GM18867 (cell line): ENCODE data around the gene GNB3.
"Not testable (repeated sequence)": the region's sequence is repeated elsewhere in the genome, so short reads cannot be mapped to it uniquely, and the experiment has no call there.

Source experiments
- ATAC-seq: cut with Tn5 transposase; IDR thresholded peaks from one replicate; pipeline ENCODE4 v1.9.1; 2021; ENCODE audit warnings: mild to moderate bottlenecking, moderate library complexity; ENCODE audit not compliant: unreplicated experiment

GNB3 gene

DNA sequence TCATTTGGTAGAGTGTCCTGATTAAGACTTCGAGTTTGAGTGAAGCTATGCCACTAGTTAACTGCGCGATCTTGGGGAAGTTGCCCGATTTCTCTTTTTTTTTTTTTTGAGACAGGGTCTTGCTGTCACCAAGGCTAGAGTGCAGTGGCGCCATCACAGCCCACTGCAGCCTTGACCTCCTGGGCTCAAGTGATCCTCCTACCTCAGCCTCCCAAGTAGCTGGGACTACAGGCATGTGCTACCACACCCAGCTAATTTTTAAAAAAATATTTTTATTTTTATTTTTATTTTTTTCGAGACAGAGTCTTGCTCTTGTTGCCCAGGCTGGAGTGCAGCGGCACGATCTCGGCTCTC, 33.3 kb downstream of the GNB3 start:
- not testable (repeated sequence) for ATAC-seq

- ATAC-seq = not testable (repeated sequence)
These were observed 39.1 kb downstream of the GNB3 start for GRCh38 chr12:6879824-6880223.

DNA sequence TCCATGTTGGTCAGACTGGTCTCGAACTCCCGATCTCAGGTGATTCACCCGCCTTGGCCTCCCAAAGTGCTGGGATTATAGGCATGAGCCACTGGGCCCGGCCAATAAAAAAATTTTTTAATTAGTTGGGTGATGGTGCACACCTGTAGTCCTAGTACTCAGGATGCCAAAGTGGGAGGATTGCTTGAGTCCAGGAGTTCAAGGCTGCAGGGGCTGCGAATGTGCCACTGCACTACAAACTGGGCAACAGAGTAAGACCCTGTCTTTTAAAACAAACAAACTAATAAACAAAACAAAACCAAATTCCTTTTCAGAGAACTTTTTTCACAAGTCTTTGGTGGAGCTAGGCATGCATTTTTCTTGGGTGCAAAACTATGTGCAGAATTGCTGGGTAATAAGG, 42.5 kb downstream of the GNB3 start:
- no peak for ATAC-seq

DNA sequence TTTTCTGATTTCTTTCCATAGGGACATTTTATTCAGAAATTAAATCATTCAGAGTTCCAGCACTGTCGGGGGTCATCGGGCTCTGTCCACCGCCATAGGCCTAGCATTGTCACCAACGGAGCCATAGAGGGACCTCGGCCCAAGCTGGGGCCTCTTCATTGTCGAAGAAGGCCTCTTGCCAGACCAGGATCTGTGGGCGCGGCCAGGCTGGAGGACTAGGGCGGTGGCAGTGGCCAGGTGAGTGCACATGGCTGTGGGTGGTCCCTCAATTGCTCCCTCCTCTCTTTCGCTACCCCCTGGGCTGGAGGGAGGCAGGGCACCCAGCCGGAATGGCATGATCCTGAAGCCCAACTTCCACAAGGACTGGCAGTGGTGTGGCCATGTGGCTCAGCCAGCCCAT, 43.0 kb downstream of the GNB3 start:
- no peak for ATAC-seq

GRCh38 chr12:6884539-6884938, 43.8 kb downstream of the GNB3 start:
- no peak for ATAC-seq

GRCh38 chr12:6886206-6886999, 45.7 kb downstream of the GNB3 start:
- not testable (repeated sequence) for ATAC-seq

DNA sequence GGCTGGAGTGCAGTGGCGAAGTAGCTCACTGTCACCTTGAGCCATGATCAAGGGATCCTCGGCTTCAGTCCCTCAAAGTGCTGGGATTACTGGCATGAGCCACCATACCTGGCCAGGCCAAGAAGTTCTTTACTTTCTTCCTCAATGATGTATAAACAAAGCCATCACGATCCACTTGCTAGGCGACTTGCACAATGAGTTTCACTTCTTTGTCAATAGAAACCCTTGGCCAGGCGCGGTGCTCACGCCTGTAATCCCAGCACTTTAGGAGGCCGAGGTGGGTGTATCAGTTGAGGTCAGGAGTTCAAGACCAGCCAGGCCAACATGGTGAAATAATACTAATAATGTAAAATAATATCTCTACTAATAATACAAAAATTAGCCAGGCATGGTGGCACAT, 46.7 kb downstream of the GNB3 start:
- ATAC-seq = no peak

- ATAC-seq = no peak
These were observed 47.6 kb downstream of the GNB3 start for GRCh38 chr12:6888360-6888759.

- ATAC-seq = not testable (repeated sequence)
These were observed 48.1 kb downstream of the GNB3 start for GRCh38 chr12:6888794-6889193.

DNA sequence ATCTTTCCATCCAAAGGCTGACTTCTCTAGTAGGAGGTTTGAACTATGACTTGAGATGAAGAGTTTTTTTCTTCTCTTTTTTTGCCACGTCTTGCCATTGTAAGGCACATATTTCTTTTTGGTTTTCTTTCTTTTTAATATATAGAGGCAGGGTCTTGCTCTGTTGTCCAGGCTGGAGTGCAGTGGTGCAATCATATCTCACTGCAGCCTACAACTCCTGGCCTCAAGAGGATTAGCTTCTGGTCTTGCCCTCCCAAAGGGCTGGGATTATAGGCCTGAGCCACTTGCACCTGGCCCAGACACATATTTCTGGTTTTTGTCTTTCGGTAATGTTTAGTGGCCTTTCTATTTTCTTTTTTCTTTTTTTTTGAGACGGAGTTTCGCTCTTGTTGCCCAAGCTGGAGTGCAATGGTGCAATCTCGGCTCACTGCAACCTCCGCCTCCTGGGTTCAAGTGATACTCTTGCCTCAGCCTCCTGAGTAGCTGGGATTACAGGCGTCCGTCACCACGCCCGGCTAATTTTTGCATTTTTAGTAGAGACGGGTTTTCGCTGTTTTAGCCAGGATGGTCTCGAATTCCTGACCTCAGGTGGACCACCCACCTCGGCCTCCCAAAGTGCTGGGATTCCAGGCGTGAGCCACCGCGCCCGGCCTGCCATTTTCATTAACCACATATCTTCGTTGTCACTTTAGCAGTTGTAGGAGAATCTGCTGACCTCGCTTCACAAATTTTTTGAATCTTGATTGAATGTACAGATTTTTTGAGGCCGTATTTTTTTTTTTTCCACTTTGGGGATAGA, 49.2 kb downstream of the GNB3 start:
- ATAC-seq = not testable (repeated sequence)

DNA sequence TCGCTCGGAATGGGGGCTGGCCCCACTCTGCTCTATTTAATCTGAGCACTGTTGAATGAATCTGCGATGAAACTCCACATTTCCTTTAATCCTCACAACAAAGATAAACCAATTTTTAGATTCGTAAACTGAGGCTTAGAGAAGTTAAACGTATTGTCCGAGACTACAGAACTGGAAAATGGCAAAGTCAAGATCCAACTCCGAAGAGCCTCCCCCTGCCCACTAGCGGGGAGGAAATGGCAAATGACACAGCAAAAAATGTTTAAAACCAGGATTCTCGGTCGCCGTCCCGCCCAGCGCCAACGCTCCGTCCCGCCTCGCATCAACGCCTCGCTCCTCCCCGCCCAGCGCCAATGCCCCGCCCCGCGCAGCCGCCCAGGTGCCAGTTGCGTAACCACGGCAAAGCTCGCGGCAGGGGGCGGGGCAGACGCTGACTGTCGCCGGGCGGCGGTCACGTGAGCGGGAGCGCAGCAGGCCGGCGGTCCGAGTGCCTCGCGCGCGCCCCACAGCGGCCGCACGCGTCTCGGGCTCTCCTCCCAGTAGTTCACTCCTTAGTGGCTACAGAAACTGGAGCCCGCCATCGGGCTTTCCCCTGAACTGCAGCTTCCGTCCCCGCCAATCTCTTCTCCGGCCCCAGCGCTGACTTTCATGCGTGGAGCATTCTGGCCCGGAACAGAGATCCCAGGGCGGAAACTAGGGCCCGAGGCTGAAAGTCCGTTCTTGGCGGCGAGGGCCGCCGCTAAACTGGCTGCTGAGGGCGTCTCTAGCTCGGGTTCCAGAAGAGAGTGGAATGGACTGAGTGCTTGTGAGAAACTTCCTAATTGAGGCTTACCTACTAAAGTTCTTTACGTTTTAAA, 50.3 kb downstream of the GNB3 start:
- ATAC-seq = peak; percentile 92

GRCh38 chr12:6891646-6892001, 50.9 kb downstream of the GNB3 start:
- no peak for ATAC-seq

DNA sequence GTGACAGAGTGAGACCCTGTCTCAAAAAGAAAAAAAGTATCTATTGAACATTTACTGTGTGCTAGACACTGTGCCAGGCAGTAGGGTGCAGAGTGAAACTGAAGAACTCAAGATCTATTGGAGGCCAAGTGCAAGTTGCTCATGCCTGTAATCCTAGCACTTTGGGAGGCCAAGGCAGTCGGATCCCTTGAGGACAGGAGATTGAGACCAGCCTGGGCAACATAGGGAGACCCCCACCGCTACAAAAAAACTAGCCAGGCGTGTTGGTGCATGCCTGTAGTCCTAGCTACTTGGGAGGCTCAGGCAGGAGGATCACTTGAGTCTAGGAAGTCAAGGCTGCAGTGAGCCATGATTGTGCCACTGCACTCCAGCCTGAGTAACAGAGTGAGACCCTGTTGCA, 52.0 kb downstream of the GNB3 start:
- not testable (repeated sequence) for ATAC-seq

DNA sequence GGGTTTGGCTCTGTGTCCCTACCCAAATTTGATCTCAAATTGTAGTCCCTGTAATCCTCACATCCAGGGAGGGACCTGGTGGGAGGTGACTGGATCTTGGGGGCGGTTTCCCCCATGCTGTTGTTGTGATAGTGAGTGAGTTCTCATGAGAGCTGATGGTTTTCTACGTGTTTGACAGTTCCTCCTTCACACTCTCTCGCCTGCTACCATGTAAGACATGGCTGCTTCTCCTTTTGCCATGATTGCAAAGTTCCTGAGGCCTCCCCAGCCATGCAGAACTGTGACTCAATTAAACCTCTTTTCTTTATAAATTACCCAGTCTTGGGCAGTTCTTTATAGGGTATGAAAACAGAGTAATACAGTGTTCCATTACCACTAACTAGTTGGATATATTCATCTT, 53.6 kb downstream of the GNB3 start:
- no peak for ATAC-seq
